Kidney (tissue), 14 donors: Measurements from ENCODE around the gene FAM120A. TPM values are rescaled to one million over a fixed set of nuclear protein-coding genes. Genes with fewer than 3 reads are reported as not detected.
A peak's percentile ranks its signal among the peaks of the same experiment; 100 is the strongest.
"Not testable (repeated sequence)": the region's sequence is repeated elsewhere in the genome, so short reads cannot be mapped to it uniquely, and the experiment has no call there.

Experiments
- DNase-seq, 5 donors: peaks; one replicate each; pipeline ENCODE4 v3.0.0-alpha.2; 2013 to 2020
- FAIRE-seq: peaks from 2 replicates; lab custom pipeline; 2012; peaks lifted over from hg19 to GRCh38; lab: Jason Lieb, UNC
- H3K27ac ChIP-seq, 2 donors: one replicate each; pipeline ENCODE4 v1.7.0; 2013; ENCODE audit warnings: low read depth in 2 of 2, low read length in 2 of 2, inconsistent platforms in 1 of 2
- H3K27me3 ChIP-seq: one replicate; pipeline ENCODE4 v1.7.1; 2013; ENCODE audit warnings: low read length, inconsistent platforms; ENCODE audit not compliant: control insufficient read depth, insufficient read depth
- H3K36me3 ChIP-seq, 3 donors: one replicate each; pipeline versions ENCODE4 v1.7.0 to v1.7.1; 2013; ENCODE audit warnings: low read length in 3 of 3, control low read depth in 1 of 3, inconsistent platforms in 1 of 3; ENCODE audit not compliant: insufficient read depth in 3 of 3, control insufficient read depth in 2 of 3
- H3K4me1 ChIP-seq, 3 donors: one replicate each; pipeline versions ENCODE4 v1.7.0 to v1.7.1; 2013; ENCODE audit warnings: low read length in 3 of 3, inconsistent platforms in 1 of 3, low read depth in 1 of 3; ENCODE audit not compliant: control insufficient read depth in 2 of 3, insufficient read depth in 2 of 3
- H3K4me3 ChIP-seq, 3 donors: one replicate each; pipeline versions ENCODE4 v1.7.0 to v1.8.1; 2013; ENCODE audit warnings: low read length in 3 of 3, control low read depth in 1 of 3, inconsistent platforms in 1 of 3
- H3K9ac ChIP-seq, 3 donors: one replicate each; pipeline versions ENCODE4 v1.7.0 to v1.7.1; 2013; ENCODE audit warnings: low read length in 3 of 3, control low read depth in 1 of 3, inconsistent platforms in 1 of 3
- H3K9me3 ChIP-seq, 3 donors: one replicate each; pipeline versions ENCODE4 v1.7.0 to v1.7.1; 2013; ENCODE audit warnings: low read length in 3 of 3, control low read depth in 1 of 3, inconsistent platforms in 1 of 3; ENCODE audit not compliant: control insufficient read depth in 2 of 3, insufficient read depth in 1 of 3
- CTCF ChIP-seq: IDR thresholded peaks from 3 replicates; pipeline ENCODE4 v1.5.1; 2012; ENCODE audit warnings: mild to moderate bottlenecking, moderate library complexity, borderline replicate concordance; ENCODE audit not compliant: insufficient read depth; ENCODE audit errors: extremely low read depth
- intact Hi-C: fragments of 100-400 bp; cut with DNase I; formaldehyde crosslinking; loops from one replicate; pipeline ENCODE4 v1.11.1; 2022
- polyA plus RNA-seq: library from polyadenylated mRNA; stranded (reverse); fragments of 350-450 nt; fragmentation: Illumina TruSeq; extraction: RNeasy Lipid Tissue Mini Kit (QIAGEN cat#74804); gene quantifications from one replicate; pipeline ENCODE4 v1.2.3, GENCODE V29; 2014; ENCODE audit warnings: low read depth, low replicate concordance; ENCODE audit not compliant: insufficient read depth
- total RNA-seq: library from RNA; stranded (reverse); fragmentation: NEBNext Ultra II Directional; extraction: Animal tissue kit (Norgen Biotek cat#: 25700); gene quantifications from one replicate; pipeline ENCODE4 v1.2.1, GENCODE V29; 2021
- donor health status: control.
- donor health status: control.
- donor health status: control.
- donor health status: control.
- donor health status: control.
- donor health status: DM: yes; HTN: yes; CAD: no.
- donor health status: Normal renal cell carcinoma (clear cell type).

Gene FAM120A
- total and polyA plus RNA-seq, 2 donors from 2014 or later: 43.7 to 127 TPM

- FAIRE-seq: peak; percentile 68
- intact Hi-C loops: no loop called here
- Histone ChIP-seq H3K27ac (no peak overlapping the region), H3K4me1 (no peaks in the 10 kb centered on the region), H3K4me3 (no peak overlapping the region), H3K9me3 (no peaks in the 10 kb centered on the region), H3K36me3 (no peaks in the 10 kb centered on the region), H3K9ac (no peak overlapping the region), H3K27me3 (no peaks in the 10 kb centered on the region)
- TF ChIP-seq CTCF: no peak
- DNase-seq: no peak
These were observed 14.7 kb upstream of the FAM120A start for GRCh38 chr9:93436655-93437407.

GRCh38 chr9:93437996-93438395, 13.5 kb upstream of the FAM120A start:
- Histone ChIP-seq H3K36me3 (no peaks in the 10 kb centered on the region), H3K9me3 (no peaks in the 10 kb centered on the region), H3K9ac (no peak overlapping the region), H3K4me3 (no peak overlapping the region), H3K27me3 (no peaks in the 10 kb centered on the region), H3K4me1 (no peaks in the 10 kb centered on the region), H3K27ac (no peak overlapping the region)
- FAIRE-seq (no peak), DNase-seq (no peak)
- TF ChIP-seq CTCF: no peak
- intact Hi-C loops: no loop called here

- DNase-seq, H3K36me3 ChIP-seq, H3K9me3 ChIP-seq, H3K27ac ChIP-seq, H3K27me3 ChIP-seq, FAIRE-seq, H3K9ac ChIP-seq, H3K4me1 ChIP-seq, H3K4me3 ChIP-seq, intact Hi-C loops: not testable (repeated sequence)
These were observed 12.2 kb upstream of the FAM120A start for GRCh38 chr9:93439301-93439700.

- FAIRE-seq: no peak
- intact Hi-C loops: no loop called here
- H3K27me3 ChIP-seq: no peaks in the 10 kb centered on the region
These were observed 10.4 kb upstream of the FAM120A start for GRCh38 chr9:93440896-93441580.

More at GRCh38 chr9:93440896-93441580, 10.4 kb upstream of the FAM120A start:
- Histone ChIP-seq H3K9ac (no peak overlapping the region), H3K27ac (no peak overlapping the region), H3K36me3 (peaks cover 0 to 2% (median 2%) of the 10 kb centered on the region in 3 donors), H3K4me3 (no peak overlapping the region), H3K9me3 (no peaks in the 10 kb centered on the region), H3K4me1 (no peaks in the 10 kb centered on the region)
- no peak for DNase-seq
- TF ChIP-seq CTCF: no peak
